GM18511 (cell line): Measurements from ENCODE around the gene MARVELD2.
"Not testable (repeated sequence)": the region's sequence is repeated elsewhere in the genome, so short reads cannot be mapped to it uniquely, and the experiment has no call there.

Experiments used
- ATAC-seq: cut with Tn5 transposase; IDR thresholded peaks from one replicate; pipeline ENCODE4 v1.9.1; 2021; ENCODE audit warnings: mild to moderate bottlenecking, moderate library complexity; ENCODE audit not compliant: unreplicated experiment

MARVELD2 gene

DNA sequence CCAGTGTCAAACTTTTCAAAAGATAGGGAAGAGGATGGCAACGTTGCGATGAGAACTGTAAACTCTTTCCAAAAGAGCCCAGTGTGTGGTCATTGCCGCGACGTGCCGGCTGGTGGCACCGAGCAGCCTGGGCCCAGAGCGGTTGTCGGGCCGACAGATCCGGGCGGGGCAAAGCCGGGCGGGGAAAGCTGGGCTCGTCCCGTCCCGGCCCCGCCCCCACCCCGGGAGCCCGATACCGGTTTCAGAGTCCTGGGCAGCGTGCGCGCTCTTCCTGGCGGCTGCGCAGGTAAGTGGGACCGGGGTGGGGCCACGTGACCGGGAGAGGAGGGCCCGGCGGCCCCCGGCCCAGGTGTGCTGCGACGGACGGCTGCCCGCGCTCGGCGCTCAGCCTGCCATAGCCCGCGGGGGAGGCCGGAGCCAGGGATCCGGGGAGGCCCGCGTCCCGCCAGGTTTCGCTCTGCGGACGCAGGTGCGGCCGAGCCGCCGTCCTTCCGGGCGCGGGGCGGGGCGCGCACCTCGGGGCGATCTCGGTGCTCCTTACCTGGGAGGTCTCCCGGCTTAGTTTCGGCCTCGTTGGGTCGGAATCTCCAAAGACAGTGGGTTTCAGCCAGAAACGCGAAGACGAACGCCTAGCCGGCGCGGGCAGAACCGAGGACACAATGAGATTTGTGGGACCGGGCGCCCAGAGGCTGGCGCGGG, at the start of gene MARVELD2:
Gene MARVELD2 (plus strand): TSS at position 232 of the 699 bp plus-strand sequence. CDS start 4,270 bp downstream, outside the sequence.
- ATAC-seq: peak; percentile 80

DNA sequence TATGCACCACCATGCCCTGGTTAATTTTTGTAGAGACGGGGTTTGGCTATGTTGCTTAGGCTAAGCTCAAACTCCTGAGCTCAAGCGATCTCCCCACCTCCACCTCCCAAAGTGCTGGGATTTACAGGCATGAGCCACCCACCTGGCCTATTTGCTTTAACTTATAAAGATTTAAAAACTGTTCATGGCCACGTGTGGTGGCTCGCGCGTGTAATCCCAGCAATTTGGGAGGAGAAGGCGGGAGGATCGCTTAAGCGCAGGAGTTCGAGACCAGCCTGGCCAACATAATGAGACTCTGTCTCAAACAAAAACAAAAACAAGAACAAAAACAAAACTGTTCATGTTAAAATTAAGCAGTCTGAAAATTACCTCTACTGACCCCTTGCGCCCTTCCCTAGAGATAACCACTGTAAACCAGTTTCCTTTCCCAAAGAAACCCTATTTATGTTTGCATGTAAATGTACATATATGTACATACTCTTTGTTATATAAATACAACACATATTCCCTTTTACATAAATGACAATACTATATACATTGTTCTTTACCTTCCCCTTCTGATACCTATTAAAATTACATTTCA, 47.1 kb upstream of the MARVELD2 start:
- no peak for ATAC-seq

GRCh38 chr5:69368458-69369339, 46.2 kb upstream of the MARVELD2 start:
- ATAC-seq: peak; percentile 32

DNA sequence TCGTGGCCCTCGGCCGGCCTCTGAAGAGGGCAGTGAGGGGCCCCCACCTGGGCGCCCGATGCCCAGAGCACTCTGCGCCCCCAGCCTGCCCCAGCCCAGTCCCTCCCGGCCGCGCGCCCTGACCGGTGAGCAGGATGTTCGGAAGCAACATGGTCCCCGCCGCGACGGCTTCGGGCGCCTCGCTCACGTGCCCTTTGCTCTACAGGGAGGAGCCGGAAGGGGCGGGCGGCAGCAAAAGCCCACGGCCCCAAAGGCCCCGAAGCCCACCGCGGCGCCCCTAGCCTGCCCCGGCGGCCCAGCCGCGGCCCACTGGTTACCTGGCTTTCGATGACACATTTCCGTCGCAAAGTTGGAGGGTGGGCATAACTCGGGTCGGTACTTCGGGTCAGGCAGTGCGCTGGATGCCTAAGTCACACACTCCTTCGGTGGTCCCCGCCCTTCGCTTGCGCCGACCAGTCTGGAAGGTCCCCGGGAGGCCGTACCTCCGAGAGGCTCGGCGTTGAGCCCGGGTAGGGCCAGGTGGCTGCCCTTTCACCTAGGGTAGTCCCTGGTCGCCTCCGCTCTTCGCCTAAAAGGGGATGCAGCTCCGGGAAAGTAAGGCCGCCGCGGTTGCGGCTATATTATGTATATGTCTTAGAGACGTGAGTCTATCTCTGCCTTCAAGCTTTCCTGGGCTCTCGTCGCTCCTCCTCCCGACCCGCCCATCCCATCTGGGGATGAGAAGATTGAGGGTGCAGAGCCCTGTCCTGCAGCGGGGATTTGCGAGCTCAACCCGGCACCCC, 45.4 kb upstream of the MARVELD2 start, which contains the start of the genes AK6, RAD17 and TAF9:
Gene AK6 (minus strand): TSS at position 181 of the 782 bp plus-strand sequence. CDS start 30 bp downstream, at position 151.
Gene RAD17 (plus strand): TSS at position 479 of the 782 bp plus-strand sequence. CDS start 2,391 bp downstream, outside the sequence.
Gene TAF9 (minus strand): TSS at position 181 of the 782 bp plus-strand sequence. CDS start 3,783 bp downstream, outside the sequence.
- ATAC-seq: peak; percentile 94

- ATAC-seq: not testable (repeated sequence)
These were observed 44.6 kb upstream of the MARVELD2 start for GRCh38 chr5:69370335-69370734.

DNA sequence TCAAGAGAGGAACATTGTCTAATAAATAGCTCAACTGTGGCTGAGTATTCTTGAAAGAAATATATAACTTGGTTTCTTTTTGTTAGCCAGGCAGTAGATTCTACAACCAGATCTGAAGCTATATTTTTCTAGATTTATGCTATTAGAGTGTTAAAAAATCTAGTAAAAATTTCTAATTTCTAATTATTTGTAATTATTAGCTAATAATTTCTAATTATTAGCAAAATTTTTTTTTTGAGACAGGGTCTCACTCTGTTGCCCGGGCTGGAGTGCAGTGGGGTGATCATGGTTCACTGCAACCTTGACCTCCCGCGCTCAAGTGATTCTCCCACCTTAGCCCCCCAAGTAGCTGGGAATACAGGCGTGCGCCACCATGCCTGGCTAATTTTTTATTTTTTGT, 42.5 kb upstream of the MARVELD2 start:
- ATAC-seq: no peak

GRCh38 chr5:69374911-69375446, 39.9 kb upstream of the MARVELD2 start:
- ATAC-seq: peak; percentile 79

- no peak for ATAC-seq
These were observed 36.5 kb upstream of the MARVELD2 start for GRCh38 chr5:69378376-69378775.

DNA sequence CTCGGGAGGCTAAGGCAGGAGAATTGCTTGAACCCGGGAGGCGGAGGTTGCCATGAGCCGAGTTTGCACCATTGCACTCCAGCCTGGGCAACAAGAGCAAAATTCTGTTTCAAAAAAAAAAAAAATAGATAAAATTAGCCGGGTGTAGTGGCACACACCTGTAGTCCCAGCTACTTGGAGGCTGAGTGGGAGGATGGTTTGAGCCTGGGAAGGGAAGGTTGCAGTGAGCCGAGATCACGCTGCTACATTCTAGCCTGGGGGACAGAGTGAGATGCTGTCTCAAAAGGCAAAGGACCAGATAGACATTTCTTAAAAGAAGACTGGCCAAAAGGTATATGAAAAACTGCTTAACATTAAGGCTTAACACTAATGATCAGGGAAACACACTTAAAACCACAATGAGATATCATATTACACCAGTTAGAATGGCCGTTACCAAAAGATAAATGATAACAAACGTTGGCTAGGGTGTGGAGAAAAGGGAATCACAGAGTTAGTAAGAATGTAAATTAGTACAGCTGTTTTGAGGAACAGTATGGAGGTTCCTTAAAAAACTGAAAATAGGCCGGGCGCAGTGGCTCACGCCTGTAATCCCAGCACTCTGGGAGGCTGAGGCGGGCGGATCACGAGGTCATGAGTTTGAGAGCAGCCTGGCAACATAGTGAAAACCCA, 10.1 kb upstream of the MARVELD2 start:
- ATAC-seq: no peak

GRCh38 chr5:69415584-69415958, 655 bp downstream of the MARVELD2 start:
- no peak for ATAC-seq

DNA sequence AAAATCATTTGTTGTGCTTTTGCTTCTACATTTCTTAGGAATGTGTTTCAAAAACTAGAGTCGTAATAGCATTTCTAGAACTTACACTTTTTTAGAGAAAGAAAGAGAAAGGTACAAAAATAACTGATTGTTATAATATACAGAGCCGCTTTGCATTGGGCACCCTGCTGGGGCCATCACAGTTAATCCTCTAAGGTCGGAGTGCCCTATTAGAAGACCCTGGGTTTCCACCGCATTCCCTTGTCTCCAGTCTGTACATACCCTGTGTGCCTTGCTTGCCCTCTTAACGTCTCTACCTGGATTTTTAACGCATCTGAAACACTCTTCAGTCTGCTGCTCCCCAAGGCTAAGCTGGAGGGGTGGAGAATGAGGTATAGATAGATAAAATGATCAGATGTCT, 1.3 kb downstream of the MARVELD2 start:
- ATAC-seq: no peak

DNA sequence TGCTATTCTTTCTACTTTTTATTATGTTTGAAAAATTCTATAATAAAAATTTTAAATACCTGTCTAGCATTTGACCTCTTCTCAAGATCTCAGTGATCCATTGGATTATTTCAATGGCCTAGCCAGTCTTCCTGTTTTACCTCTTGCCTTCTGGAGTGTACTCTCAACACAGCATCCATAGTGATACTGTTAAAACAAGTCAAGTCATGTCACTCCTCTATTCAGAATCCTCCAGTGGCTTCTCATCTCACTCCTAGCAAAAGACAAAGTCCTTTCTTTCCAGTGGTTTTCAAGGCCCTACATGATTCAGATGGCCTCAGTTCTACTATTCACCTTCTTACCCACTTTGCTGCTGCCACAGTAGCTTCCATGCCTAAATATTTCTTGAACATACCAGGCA, 1.8 kb downstream of the MARVELD2 start:
- no peak for ATAC-seq

DNA sequence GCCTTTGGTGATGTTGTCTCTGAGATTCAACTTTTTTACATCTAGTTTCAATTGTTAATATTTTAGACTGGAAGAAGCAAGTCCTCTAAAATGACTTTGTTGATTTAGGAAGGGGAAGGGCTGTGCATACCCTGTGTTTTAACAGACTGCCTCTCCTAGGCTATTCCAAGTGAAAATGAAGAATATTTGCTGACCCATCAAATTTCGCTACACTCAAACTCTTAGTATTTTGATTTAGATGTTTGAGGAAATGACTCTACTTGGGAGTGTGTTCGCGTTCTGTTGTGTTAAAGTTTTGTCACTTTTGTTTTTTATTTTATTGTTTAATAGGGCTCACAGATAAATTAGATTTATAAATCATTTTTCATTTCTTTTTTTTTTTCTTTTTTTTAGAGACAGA, 3.6 kb downstream of the MARVELD2 start:
- no peak for ATAC-seq

- no peak for ATAC-seq
These were observed 16.7 kb downstream of the MARVELD2 start for GRCh38 chr5:69431424-69432303.

- ATAC-seq: peak; percentile 84
These were observed 17.7 kb downstream of the MARVELD2 start for GRCh38 chr5:69432412-69433206.

- ATAC-seq: not testable (repeated sequence)
These were observed 20.5 kb downstream of the MARVELD2 start for GRCh38 chr5:69435276-69435884.

- no peak for ATAC-seq
These were observed 29.3 kb downstream of the MARVELD2 start for GRCh38 chr5:69444127-69444754.
